ENCODE measurements around the gene RPH3AL.

- TF ChIP-seq, protein P1, sequence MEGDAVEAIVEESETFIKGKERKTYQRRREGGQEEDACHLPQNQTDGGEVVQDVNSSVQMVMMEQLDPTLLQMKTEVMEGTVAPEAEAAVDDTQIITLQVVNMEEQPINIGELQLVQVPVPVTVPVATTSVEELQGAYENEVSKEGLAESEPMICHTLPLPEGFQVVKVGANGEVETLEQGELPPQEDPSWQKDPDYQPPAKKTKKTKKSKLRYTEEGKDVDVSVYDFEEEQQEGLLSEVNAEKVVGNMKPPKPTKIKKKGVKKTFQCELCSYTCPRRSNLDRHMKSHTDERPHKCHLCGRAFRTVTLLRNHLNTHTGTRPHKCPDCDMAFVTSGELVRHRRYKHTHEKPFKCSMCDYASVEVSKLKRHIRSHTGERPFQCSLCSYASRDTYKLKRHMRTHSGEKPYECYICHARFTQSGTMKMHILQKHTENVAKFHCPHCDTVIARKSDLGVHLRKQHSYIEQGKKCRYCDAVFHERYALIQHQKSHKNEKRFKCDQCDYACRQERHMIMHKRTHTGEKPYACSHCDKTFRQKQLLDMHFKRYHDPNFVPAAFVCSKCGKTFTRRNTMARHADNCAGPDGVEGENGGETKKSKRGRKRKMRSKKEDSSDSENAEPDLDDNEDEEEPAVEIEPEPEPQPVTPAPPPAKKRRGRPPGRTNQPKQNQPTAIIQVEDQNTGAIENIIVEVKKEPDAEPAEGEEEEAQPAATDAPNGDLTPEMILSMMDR (IDR thresholded peaks at IDR 0.05), result no peak
- TF ChIP-seq POLR2A (IDR thresholded peaks at IDR 0.05), result no peak
Observed at GRCh38 chr17:379531-380465, 27.2 kb upstream of the RPH3AL start.
